ENCODE results near the gene TGM2. TPM values are rescaled to one million over a fixed set of nuclear protein-coding genes. Genes with fewer than 3 reads are reported as not detected.

Gene TGM2
- total RNA-seq, 1 donor from 2014 or later, result 92.8 TPM

GRCh38 chr20:38150335-38151170 is 14.5 kb downstream of the TGM2 start:
- TF ChIP-seq CTCF (IDR thresholded peaks at IDR 0.05), result no peak
- TF ChIP-seq POLR2A (IDR thresholded peaks at IDR 0.05), result no peak
- no peak for TF ChIP-seq POLR2AphosphoS5 (IDR thresholded peaks at IDR 0.05; ENCODE audit: insufficient read depth in 1 of 2, low read depth in 1 of 2)
- peaks cover 36% of the 10 kb centered on the region for H3K4me1 ChIP-seq
- H3K4me3 ChIP-seq, result no peak overlapping the region
- H3K27ac ChIP-seq, result no peak overlapping the region
- DNase-seq (ENCODE audit: extremely low spot score in 2 of 2), result no peak
- H3K9me3 ChIP-seq, result no peaks in the 10 kb centered on the region
- intact Hi-C loops (cut with DNase I), result no loop called here
- H3K27me3 ChIP-seq, result no peaks in the 10 kb centered on the region
- peaks cover 0 to 11% of the 10 kb centered on the region in 2 donors for H3K36me3 ChIP-seq

GRCh38 chr20:38148328-38149102 is 16.6 kb downstream of the TGM2 start:
- intact Hi-C loops (cut with DNase I), result no loop called here
- Histone ChIP-seq H3K27ac (no peak overlapping the region), H3K27me3 (no peaks in the 10 kb centered on the region), H3K9me3 (no peaks in the 10 kb centered on the region), H3K4me1 (peaks cover 50% of the 10 kb centered on the region), H3K36me3 (peaks cover 0 to 11% of the 10 kb centered on the region in 2 donors), H3K4me3 (no peak overlapping the region)
- no peak for DNase-seq (ENCODE audit: extremely low spot score in 2 of 2)
- TF ChIP-seq CTCF (IDR thresholded peaks at IDR 0.05), result no peak
- TF ChIP-seq POLR2AphosphoS5 (IDR thresholded peaks at IDR 0.05; ENCODE audit: insufficient read depth in 1 of 2, low read depth in 1 of 2), result no peak
- no peak for TF ChIP-seq POLR2A (IDR thresholded peaks at IDR 0.05)

- no peaks in the 10 kb centered on the region for H3K9me3 ChIP-seq
- H3K27ac ChIP-seq, result no peak overlapping the region
- intact Hi-C loops (cut with DNase I), result no loop called here
- H3K4me1 ChIP-seq, result peaks cover 53% of the 10 kb centered on the region
- H3K36me3 ChIP-seq, result peaks cover 0 to 11% of the 10 kb centered on the region in 2 donors
- DNase-seq (ENCODE audit: extremely low spot score in 2 of 2), result no peak
- no peaks in the 10 kb centered on the region for H3K27me3 ChIP-seq
- TF ChIP-seq POLR2AphosphoS5 (IDR thresholded peaks at IDR 0.05; ENCODE audit: insufficient read depth in 1 of 2, low read depth in 1 of 2) (no peak), CTCF (IDR thresholded peaks at IDR 0.05) (no peak), POLR2A (IDR thresholded peaks at IDR 0.05) (no peak)
- H3K4me3 ChIP-seq, result no peak overlapping the region
Observed at GRCh38 chr20:38147751-38148150, 17.3 kb downstream of the TGM2 start.

GRCh38 chr20:38147163-38147562 is 17.9 kb downstream of the TGM2 start:
- DNase-seq (ENCODE audit: extremely low spot score in 2 of 2), result no peak
- H3K9me3 ChIP-seq, result no peaks in the 10 kb centered on the region
- H3K4me3 ChIP-seq, result no peak overlapping the region
- intact Hi-C loops (cut with DNase I), result no loop called here
- H3K36me3 ChIP-seq, result peaks cover 0 to 11% of the 10 kb centered on the region in 2 donors
- H3K4me1 ChIP-seq, result peaks cover 47% of the 10 kb centered on the region
- TF ChIP-seq POLR2AphosphoS5 (IDR thresholded peaks at IDR 0.05; ENCODE audit: insufficient read depth in 1 of 2, low read depth in 1 of 2) (no peak), POLR2A (IDR thresholded peaks at IDR 0.05) (no peak), CTCF (IDR thresholded peaks at IDR 0.05) (no peak)
- no peaks in the 10 kb centered on the region for H3K27me3 ChIP-seq
- H3K27ac ChIP-seq, result no peak overlapping the region
